ENCODE data around the gene WDR33. TPM values are rescaled to one million over a fixed set of nuclear protein-coding genes. Genes with fewer than 3 reads are reported as not detected.

The WDR33 gene
- total and polyA plus RNA-seq, 9 of the 15 experiments (the other 6 are each of a cell fraction or from before 2014, with no cell fraction given): 24.2 to 57.4 (median 38.4) TPM

DNA sequence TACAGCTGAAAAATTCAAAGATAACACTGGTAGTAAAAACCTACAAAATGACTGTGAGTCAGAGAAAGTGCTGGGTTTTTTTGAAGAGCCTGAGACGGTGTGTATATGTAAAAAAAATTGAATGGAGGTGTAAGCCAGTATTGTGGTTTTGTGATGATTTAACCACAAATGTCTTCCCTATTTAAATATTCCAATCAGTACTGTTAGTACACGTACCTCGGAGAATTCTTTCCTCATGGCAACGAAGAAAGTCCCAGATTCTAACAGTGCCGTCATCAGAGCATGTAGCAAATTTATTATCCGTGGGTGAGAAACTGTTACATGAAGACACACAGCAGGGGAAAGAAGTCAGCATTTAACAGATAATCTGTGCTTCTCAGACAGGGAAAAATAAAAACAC, 48.1 kb downstream of the WDR33 start:
- Histone ChIP-seq H3K4me2 (ENCODE audit: insufficient read depth, low read length) (no peak overlapping the region), H3K9me3 (replicated peaks; ENCODE audit: control insufficient read depth, insufficient read depth, low read depth, low read length) (no peaks in the 10 kb centered on the region), H3K4me1 (replicated peaks in 1 of 2; ENCODE audit: control insufficient read depth in 2 of 2, insufficient read depth in 2 of 2, low read length in 2 of 2) (no peaks in the 10 kb centered on the region), H3K79me2 (ENCODE audit: control insufficient read depth, insufficient read depth, low read length) (no peaks in the 10 kb centered on the region), H3K9me1 (ENCODE audit: control insufficient read depth, insufficient read depth, low read length) (no peaks in the 10 kb centered on the region), H2AFZ (ENCODE audit: low read depth, low read length) (no peak overlapping the region), H3K36me3 (ENCODE audit: control insufficient read depth, insufficient read depth, low read length) (peaks cover 83% of the 10 kb centered on the region), H3K27me3 (ENCODE audit: control insufficient read depth in 2 of 2, insufficient read depth in 2 of 2, low read length in 2 of 2) (no peaks in the 10 kb centered on the region), H3K4me3 (no peak overlapping the region), H3K9ac (ENCODE audit: insufficient read depth in 1 of 2, low read depth in 2 of 2, low read length in 2 of 2) (no peak overlapping the region), H3K27ac (ENCODE audit: extremely low read depth, low read depth, low read length) (no peak overlapping the region), H4K20me1 (replicated peaks; ENCODE audit: control insufficient read depth, insufficient read depth, low read length) (no peaks in the 10 kb centered on the region)
- CTCF ChIA-PET (ENCODE audit: low intra/inter-chr PET ratio): no interaction called here
- 92% methylated on average over 6 of the region's 6 CpGs for WGBS (ENCODE audit: insufficient coverage, low coverage, missing lambda C conversion rate)
- intact Hi-C loops (cut with micrococcal nuclease): no loop called here
- POLR2A ChIA-PET: interaction anchor here (0.6 to 1.4 kb wide), 3 partner anchors 8 to 547 kb away, joined by 3 to 4 read pairs (median 3); no protein-coding TSS in a partner anchor
- no TSS peak for BruUV-seq (replicated peaks)
- in situ Hi-C loops (cut with MboI): no loop called here
- no peak for FAIRE-seq
- no peak for ATAC-seq
- TF ChIP-seq ZNF583 (CRISPR knock-in tag; IDR thresholded peaks at IDR 0.05) (no peak), SNIP1 (IDR thresholded peaks at IDR 0.05; ENCODE audit: low read depth) (no peak), NELFE (IDR thresholded peaks at IDR 0.05; ENCODE audit: insufficient read depth, insufficient read length) (no peak), BHLHE40 (IDR thresholded peaks at IDR 0.05; ENCODE audit: low read length) (no peak)
- TF ChIP-seq, protein P1, sequence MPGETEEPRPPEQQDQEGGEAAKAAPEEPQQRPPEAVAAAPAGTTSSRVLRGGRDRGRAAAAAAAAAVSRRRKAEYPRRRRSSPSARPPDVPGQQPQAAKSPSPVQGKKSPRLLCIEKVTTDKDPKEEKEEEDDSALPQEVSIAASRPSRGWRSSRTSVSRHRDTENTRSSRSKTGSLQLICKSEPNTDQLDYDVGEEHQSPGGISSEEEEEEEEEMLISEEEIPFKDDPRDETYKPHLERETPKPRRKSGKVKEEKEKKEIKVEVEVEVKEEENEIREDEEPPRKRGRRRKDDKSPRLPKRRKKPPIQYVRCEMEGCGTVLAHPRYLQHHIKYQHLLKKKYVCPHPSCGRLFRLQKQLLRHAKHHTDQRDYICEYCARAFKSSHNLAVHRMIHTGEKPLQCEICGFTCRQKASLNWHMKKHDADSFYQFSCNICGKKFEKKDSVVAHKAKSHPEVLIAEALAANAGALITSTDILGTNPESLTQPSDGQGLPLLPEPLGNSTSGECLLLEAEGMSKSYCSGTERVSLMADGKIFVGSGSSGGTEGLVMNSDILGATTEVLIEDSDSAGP (CRISPR knock-in tag; IDR thresholded peaks at IDR 0.05): no peak
- DNase-seq (ENCODE audit: extremely low read depth in 1 of 4, low spot score in 3 of 4): no peak

DNA sequence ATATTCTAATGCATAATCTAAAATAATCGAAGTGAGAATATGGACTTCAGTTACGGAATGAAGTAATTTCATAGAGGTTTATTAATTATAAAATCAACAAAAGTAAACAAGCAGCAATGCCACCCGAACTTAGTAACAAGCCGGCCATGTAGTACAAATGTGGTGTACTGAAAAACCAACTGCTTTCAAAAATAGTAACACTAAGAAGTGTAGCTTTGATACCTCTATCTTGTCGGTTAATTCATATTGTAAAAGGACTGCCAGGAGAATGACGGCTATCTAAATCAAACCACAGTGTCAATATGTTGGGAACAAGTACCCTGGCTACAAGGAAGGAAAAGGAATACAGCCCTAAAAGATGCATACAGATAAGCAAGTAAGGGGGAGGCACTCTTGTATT, 48.5 kb downstream of the WDR33 start:
- CTCF ChIA-PET (ENCODE audit: low intra/inter-chr PET ratio): no interaction called here
- POLR2A ChIA-PET: interaction anchor here (0.6 kb wide), 1 partner anchor 547 kb away, joined by 3 read pairs; no protein-coding TSS in a partner anchor
- no peak overlapping the region for H3K4me3 ChIP-seq
- H3K4me2 ChIP-seq (ENCODE audit: insufficient read depth, low read length): no peak overlapping the region
- BruUV-seq (replicated peaks): no TSS peak
- no peaks in the 10 kb centered on the region for H4K20me1 ChIP-seq (replicated peaks; ENCODE audit: control insufficient read depth, insufficient read depth, low read length)
- no peaks in the 10 kb centered on the region for H3K9me3 ChIP-seq (replicated peaks; ENCODE audit: control insufficient read depth, insufficient read depth, low read depth, low read length)
- H3K9me1 ChIP-seq (ENCODE audit: control insufficient read depth, insufficient read depth, low read length): no peaks in the 10 kb centered on the region
- ATAC-seq (no peak), FAIRE-seq (no peak), DNase-seq (ENCODE audit: extremely low read depth in 1 of 4, low spot score in 3 of 4) (no peak)
- WGBS (ENCODE audit: insufficient coverage, low coverage, missing lambda C conversion rate): 89% methylated on average over 6 of the region's 6 CpGs
- intact Hi-C loops (cut with micrococcal nuclease) (no loop called here), in situ Hi-C loops (cut with MboI) (no loop called here)
- no peak overlapping the region for H2AFZ ChIP-seq (ENCODE audit: low read depth, low read length)
- H3K79me2 ChIP-seq (ENCODE audit: control insufficient read depth, insufficient read depth, low read length): no peaks in the 10 kb centered on the region
- H3K27ac ChIP-seq (ENCODE audit: extremely low read depth, low read depth, low read length): no peak overlapping the region
- H3K9ac ChIP-seq (ENCODE audit: insufficient read depth in 1 of 2, low read depth in 2 of 2, low read length in 2 of 2): no peak overlapping the region
- peaks cover 82% of the 10 kb centered on the region for H3K36me3 ChIP-seq (ENCODE audit: control insufficient read depth, insufficient read depth, low read length)
- H3K4me1 ChIP-seq (replicated peaks in 1 of 2; ENCODE audit: control insufficient read depth in 2 of 2, insufficient read depth in 2 of 2, low read length in 2 of 2): no peaks in the 10 kb centered on the region
- no peaks in the 10 kb centered on the region for H3K27me3 ChIP-seq (ENCODE audit: control insufficient read depth in 2 of 2, insufficient read depth in 2 of 2, low read length in 2 of 2)
- TF ChIP-seq FOXJ2 (tag; IDR thresholded peaks at IDR 0.05) (no peak), ZNF140 (CRISPR knock-in tag; IDR thresholded peaks at IDR 0.05) (no peak), TBL1XR1 (IDR thresholded peaks at IDR 0.05; ENCODE audit: low read length in 2 of 2) (no peak), NFATC3 (IDR thresholded peaks at IDR 0.05) (no peak), POLR2B (IDR thresholded peaks at IDR 0.05; ENCODE audit: low read depth, partially characterized antibody) (no peak), XRCC5 (IDR thresholded peaks at IDR 0.05; ENCODE audit: low read depth, low read length) (no peak)
- TF ChIP-seq, protein P2, sequence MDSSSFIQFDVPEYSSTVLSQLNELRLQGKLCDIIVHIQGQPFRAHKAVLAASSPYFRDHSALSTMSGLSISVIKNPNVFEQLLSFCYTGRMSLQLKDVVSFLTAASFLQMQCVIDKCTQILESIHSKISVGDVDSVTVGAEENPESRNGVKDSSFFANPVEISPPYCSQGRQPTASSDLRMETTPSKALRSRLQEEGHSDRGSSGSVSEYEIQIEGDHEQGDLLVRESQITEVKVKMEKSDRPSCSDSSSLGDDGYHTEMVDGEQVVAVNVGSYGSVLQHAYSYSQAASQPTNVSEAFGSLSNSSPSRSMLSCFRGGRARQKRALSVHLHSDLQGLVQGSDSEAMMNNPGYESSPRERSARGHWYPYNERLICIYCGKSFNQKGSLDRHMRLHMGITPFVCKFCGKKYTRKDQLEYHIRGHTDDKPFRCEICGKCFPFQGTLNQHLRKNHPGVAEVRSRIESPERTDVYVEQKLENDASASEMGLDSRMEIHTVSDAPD (CRISPR knock-in tag; IDR thresholded peaks at IDR 0.05): no peak
